ENCODE measurements around the gene ZDHHC9.

Gene ZDHHC9

GRCh38 chrX:129833153-129833990, 10.3 kb downstream of the ZDHHC9 start:
- POLR2A ChIA-PET: no interaction called here

GRCh38 chrX:129831091-129831885, 12.4 kb downstream of the ZDHHC9 start:
- Histone ChIP-seq H3K4me1 (ENCODE audit: control extremely low read depth in 1 of 4, control insufficient read depth in 4 of 4, insufficient read depth in 4 of 4, low read length in 3 of 4) (peaks cover 0 to 2% (median under 1%) of the 10 kb centered on the region in 4 experiments), H3K4me3 (ENCODE audit: control insufficient read depth in 1 of 7, extremely low read depth in 1 of 7, insufficient read depth in 4 of 7, low read depth in 2 of 7, low read length in 6 of 7) (no peak overlapping the region), H3K36me3 (ENCODE audit: control insufficient read depth in 4 of 4, insufficient read depth in 4 of 4, low read length in 3 of 4) (peaks cover 0 to 9% (median 2%) of the 10 kb centered on the region in 4 experiments), H3K27me3 (replicated peaks in 2 of 5; ENCODE audit: control insufficient read depth in 4 of 5, insufficient read depth in 5 of 5, low read length in 4 of 5) (no peaks in the 10 kb centered on the region), H3K9me3 (ENCODE audit: control extremely low read depth in 1 of 5, control insufficient read depth in 4 of 5, insufficient read depth in 2 of 5, low read depth in 1 of 5, low read length in 4 of 5) (no peaks in the 10 kb centered on the region), H3K27ac (ENCODE audit: insufficient read depth in 1 of 2, low read depth in 1 of 2, low read length in 2 of 2, poor library complexity in 1 of 2, severe bottlenecking in 2 of 2) (no peak overlapping the region)
- 94% methylated on average over 2 of the region's 8 CpGs for WGBS (ENCODE audit: insufficient coverage)
- CTCF ChIA-PET: interaction anchor here (1.3 to 3.3 kb wide), 3 partner anchors 8 to 223 kb away, joined by 3 to 11 read pairs (median 4); no protein-coding TSS in a partner anchor
- POLR2A ChIA-PET: interaction anchor here (0.7 kb wide), 1 partner anchor 8 kb away, joined by 5 read pairs; no protein-coding TSS in a partner anchor
- DNase-seq: no peak

More at GRCh38 chrX:129833153-129833990, 10.3 kb downstream of the ZDHHC9 start:
- 85% methylated on average over 2 of the region's 5 CpGs for WGBS (ENCODE audit: insufficient coverage)
- Histone ChIP-seq H3K27ac (ENCODE audit: insufficient read depth in 1 of 2, low read depth in 1 of 2, low read length in 2 of 2, poor library complexity in 1 of 2, severe bottlenecking in 2 of 2) (no peak overlapping the region), H3K4me3 (ENCODE audit: control insufficient read depth in 1 of 7, extremely low read depth in 1 of 7, insufficient read depth in 4 of 7, low read depth in 2 of 7, low read length in 6 of 7) (no peak overlapping the region), H3K4me1 (ENCODE audit: control extremely low read depth in 1 of 4, control insufficient read depth in 4 of 4, insufficient read depth in 4 of 4, low read length in 3 of 4) (no peaks in the 10 kb centered on the region), H3K9me3 (ENCODE audit: control extremely low read depth in 1 of 5, control insufficient read depth in 4 of 5, insufficient read depth in 2 of 5, low read depth in 1 of 5, low read length in 4 of 5) (no peaks in the 10 kb centered on the region), H3K36me3 (ENCODE audit: control insufficient read depth in 4 of 4, insufficient read depth in 4 of 4, low read length in 3 of 4) (peaks cover 0 to 7% (median 3%) of the 10 kb centered on the region in 4 experiments), H3K27me3 (replicated peaks in 2 of 5; ENCODE audit: control insufficient read depth in 4 of 5, insufficient read depth in 5 of 5, low read length in 4 of 5) (no peaks in the 10 kb centered on the region)
- CTCF ChIA-PET: interaction anchor here (3.3 kb wide), 1 partner anchor 10 kb away, joined by 11 read pairs; no protein-coding TSS in a partner anchor
- no peak for DNase-seq

- 39% methylated on average over 2 of the region's 4 CpGs for WGBS (ENCODE audit: insufficient coverage)
- CTCF ChIA-PET: interaction anchor here (1.1 to 1.6 kb wide), 3 partner anchors 33 to 195 kb away, joined by 3 read pairs; no protein-coding TSS in a partner anchor
- no peak for DNase-seq
- H3K4me3 ChIP-seq (ENCODE audit: control insufficient read depth in 1 of 7, extremely low read depth in 1 of 7, insufficient read depth in 4 of 7, low read depth in 2 of 7, low read length in 6 of 7): no peak overlapping the region
- no peaks in the 10 kb centered on the region for H3K9me3 ChIP-seq (ENCODE audit: control extremely low read depth in 1 of 5, control insufficient read depth in 4 of 5, insufficient read depth in 2 of 5, low read depth in 1 of 5, low read length in 4 of 5)
- H3K4me1 ChIP-seq (ENCODE audit: control extremely low read depth in 1 of 4, control insufficient read depth in 4 of 4, insufficient read depth in 4 of 4, low read length in 3 of 4): peaks cover 0 to 5% (median under 1%) of the 10 kb centered on the region in 4 experiments
- POLR2A ChIA-PET: interaction anchor here (0.7 kb wide), 1 partner anchor 7 kb away, joined by 5 read pairs; no protein-coding TSS in a partner anchor
- peaks cover 0 to 9% (median 2%) of the 10 kb centered on the region in 4 experiments for H3K36me3 ChIP-seq (ENCODE audit: control insufficient read depth in 4 of 4, insufficient read depth in 4 of 4, low read length in 3 of 4)
- no peaks in the 10 kb centered on the region for H3K27me3 ChIP-seq (replicated peaks in 2 of 5; ENCODE audit: control insufficient read depth in 4 of 5, insufficient read depth in 5 of 5, low read length in 4 of 5)
- no peak overlapping the region for H3K27ac ChIP-seq (ENCODE audit: insufficient read depth in 1 of 2, low read depth in 1 of 2, low read length in 2 of 2, poor library complexity in 1 of 2, severe bottlenecking in 2 of 2)
These were observed 13.2 kb downstream of the ZDHHC9 start for GRCh38 chrX:129830494-129830893.

- WGBS (ENCODE audit: insufficient coverage): 37% methylated on average over 2 of the region's 4 CpGs
- POLR2A ChIA-PET: no interaction called here
- Histone ChIP-seq H3K4me3 (ENCODE audit: control insufficient read depth in 1 of 7, extremely low read depth in 1 of 7, insufficient read depth in 4 of 7, low read depth in 2 of 7, low read length in 6 of 7) (no peak overlapping the region), H3K27ac (ENCODE audit: insufficient read depth in 1 of 2, low read depth in 1 of 2, low read length in 2 of 2, poor library complexity in 1 of 2, severe bottlenecking in 2 of 2) (no peak overlapping the region), H3K36me3 (ENCODE audit: control insufficient read depth in 4 of 4, insufficient read depth in 4 of 4, low read length in 3 of 4) (peaks cover 0 to 9% (median 2%) of the 10 kb centered on the region in 4 experiments), H3K27me3 (replicated peaks in 2 of 5; ENCODE audit: control insufficient read depth in 4 of 5, insufficient read depth in 5 of 5, low read length in 4 of 5) (no peaks in the 10 kb centered on the region), H3K4me1 (ENCODE audit: control extremely low read depth in 1 of 4, control insufficient read depth in 4 of 4, insufficient read depth in 4 of 4, low read length in 3 of 4) (peaks cover 0 to 5% (median under 1%) of the 10 kb centered on the region in 4 experiments), H3K9me3 (ENCODE audit: control extremely low read depth in 1 of 5, control insufficient read depth in 4 of 5, insufficient read depth in 2 of 5, low read depth in 1 of 5, low read length in 4 of 5) (no peaks in the 10 kb centered on the region)
- CTCF ChIA-PET: interaction anchor here (1.1 kb wide), 1 partner anchor 9 kb away, joined by 3 read pairs; no protein-coding TSS in a partner anchor
- DNase-seq: no peak
These were observed 17.8 kb downstream of the ZDHHC9 start for GRCh38 chrX:129825746-129826505.

- H3K9me3 ChIP-seq (ENCODE audit: control extremely low read depth in 1 of 5, control insufficient read depth in 4 of 5, insufficient read depth in 2 of 5, low read depth in 1 of 5, low read length in 4 of 5): no peaks in the 10 kb centered on the region
- H3K4me1 ChIP-seq (ENCODE audit: control extremely low read depth in 1 of 4, control insufficient read depth in 4 of 4, insufficient read depth in 4 of 4, low read length in 3 of 4): peaks cover 0 to 5% (median under 1%) of the 10 kb centered on the region in 4 experiments
- POLR2A ChIA-PET: no interaction called here
- peaks cover 0 to 9% (median 2%) of the 10 kb centered on the region in 4 experiments for H3K36me3 ChIP-seq (ENCODE audit: control insufficient read depth in 4 of 4, insufficient read depth in 4 of 4, low read length in 3 of 4)
- CTCF ChIA-PET: interaction anchor here (0.6 to 3.1 kb wide), 5 partner anchors 28 to 188 kb away, joined by 4 to 21 read pairs (median 5); no protein-coding TSS in a partner anchor
- no peaks in the 10 kb centered on the region for H3K27me3 ChIP-seq (replicated peaks in 2 of 5; ENCODE audit: control insufficient read depth in 4 of 5, insufficient read depth in 5 of 5, low read length in 4 of 5)
- DNase-seq: no peak
- H3K27ac ChIP-seq (ENCODE audit: insufficient read depth in 1 of 2, low read depth in 1 of 2, low read length in 2 of 2, poor library complexity in 1 of 2, severe bottlenecking in 2 of 2): no peak overlapping the region
- no CpG with 5 or more reads among the region's 4 CpGs for WGBS (ENCODE audit: insufficient coverage)
- H3K4me3 ChIP-seq (ENCODE audit: control insufficient read depth in 1 of 7, extremely low read depth in 1 of 7, insufficient read depth in 4 of 7, low read depth in 2 of 7, low read length in 6 of 7): no peak overlapping the region
These were observed 19.1 kb downstream of the ZDHHC9 start for GRCh38 chrX:129824620-129825019.

GRCh38 chrX:129823522-129823921, 20.2 kb downstream of the ZDHHC9 start:
- 58% methylated on average over 6 of the region's 6 CpGs for WGBS (ENCODE audit: insufficient coverage)
- POLR2A ChIA-PET: interaction anchor here (0.6 kb wide), 1 partner anchor 7 kb away, joined by 5 read pairs; no protein-coding TSS in a partner anchor
- H3K9me3 ChIP-seq (ENCODE audit: control extremely low read depth in 1 of 5, control insufficient read depth in 4 of 5, insufficient read depth in 2 of 5, low read depth in 1 of 5, low read length in 4 of 5): no peaks in the 10 kb centered on the region
- H3K4me1 ChIP-seq (ENCODE audit: control extremely low read depth in 1 of 4, control insufficient read depth in 4 of 4, insufficient read depth in 4 of 4, low read length in 3 of 4): peaks cover 0 to 5% (median under 1%) of the 10 kb centered on the region in 4 experiments
- no peak for DNase-seq
- no peak overlapping the region for H3K4me3 ChIP-seq (ENCODE audit: control insufficient read depth in 1 of 7, extremely low read depth in 1 of 7, insufficient read depth in 4 of 7, low read depth in 2 of 7, low read length in 6 of 7)
- peaks cover 0 to 6% (median under 1%) of the 10 kb centered on the region in 4 experiments for H3K36me3 ChIP-seq (ENCODE audit: control insufficient read depth in 4 of 4, insufficient read depth in 4 of 4, low read length in 3 of 4)
- CTCF ChIA-PET: interaction anchor here (0.9 to 3.1 kb wide), 17 partner anchors 9 to 214 kb away, joined by 3 to 21 read pairs (median 5); partner anchors contain the start of gene ZDHHC9
- no peaks in the 10 kb centered on the region for H3K27me3 ChIP-seq (replicated peaks in 2 of 5; ENCODE audit: control insufficient read depth in 4 of 5, insufficient read depth in 5 of 5, low read length in 4 of 5)
- H3K27ac ChIP-seq (ENCODE audit: insufficient read depth in 1 of 2, low read depth in 1 of 2, low read length in 2 of 2, poor library complexity in 1 of 2, severe bottlenecking in 2 of 2): no peak overlapping the region

Measured in common myeloid progenitor, CD34-positive (primary cell).